GM19035 (cell line): Measurements from ENCODE around the gene PRUNE2.
"Not testable (repeated sequence)": the region's sequence is repeated elsewhere in the genome, so short reads cannot be mapped to it uniquely, and the experiment has no call there.

Experiments used
- ATAC-seq: cut with Tn5 transposase; IDR thresholded peaks from one replicate; pipeline ENCODE4 v1.9.1; 2021; ENCODE audit not compliant: unreplicated experiment

The PRUNE2 gene, protein sequence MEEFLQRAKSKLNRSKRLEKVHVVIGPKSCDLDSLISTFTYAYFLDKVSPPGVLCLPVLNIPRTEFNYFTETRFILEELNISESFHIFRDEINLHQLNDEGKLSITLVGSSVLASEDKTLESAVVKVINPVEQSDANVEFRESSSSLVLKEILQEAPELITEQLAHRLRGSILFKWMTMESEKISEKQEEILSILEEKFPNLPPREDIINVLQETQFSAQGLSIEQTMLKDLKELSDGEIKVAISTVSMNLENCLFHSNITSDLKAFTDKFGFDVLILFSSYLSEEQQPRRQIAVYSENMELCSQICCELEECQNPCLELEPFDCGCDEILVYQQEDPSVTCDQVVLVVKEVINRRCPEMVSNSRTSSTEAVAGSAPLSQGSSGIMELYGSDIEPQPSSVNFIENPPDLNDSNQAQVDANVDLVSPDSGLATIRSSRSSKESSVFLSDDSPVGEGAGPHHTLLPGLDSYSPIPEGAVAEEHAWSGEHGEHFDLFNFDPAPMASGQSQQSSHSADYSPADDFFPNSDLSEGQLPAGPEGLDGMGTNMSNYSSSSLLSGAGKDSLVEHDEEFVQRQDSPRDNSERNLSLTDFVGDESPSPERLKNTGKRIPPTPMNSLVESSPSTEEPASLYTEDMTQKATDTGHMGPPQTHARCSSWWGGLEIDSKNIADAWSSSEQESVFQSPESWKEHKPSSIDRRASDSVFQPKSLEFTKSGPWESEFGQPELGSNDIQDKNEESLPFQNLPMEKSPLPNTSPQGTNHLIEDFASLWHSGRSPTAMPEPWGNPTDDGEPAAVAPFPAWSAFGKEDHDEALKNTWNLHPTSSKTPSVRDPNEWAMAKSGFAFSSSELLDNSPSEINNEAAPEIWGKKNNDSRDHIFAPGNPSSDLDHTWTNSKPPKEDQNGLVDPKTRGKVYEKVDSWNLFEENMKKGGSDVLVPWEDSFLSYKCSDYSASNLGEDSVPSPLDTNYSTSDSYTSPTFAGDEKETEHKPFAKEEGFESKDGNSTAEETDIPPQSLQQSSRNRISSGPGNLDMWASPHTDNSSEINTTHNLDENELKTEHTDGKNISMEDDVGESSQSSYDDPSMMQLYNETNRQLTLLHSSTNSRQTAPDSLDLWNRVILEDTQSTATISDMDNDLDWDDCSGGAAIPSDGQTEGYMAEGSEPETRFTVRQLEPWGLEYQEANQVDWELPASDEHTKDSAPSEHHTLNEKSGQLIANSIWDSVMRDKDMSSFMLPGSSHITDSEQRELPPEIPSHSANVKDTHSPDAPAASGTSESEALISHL (N-terminal part only)

GRCh38 chr9:76905791-76906646 lies at the start of gene PRUNE2:
TSS of gene PRUNE2 (minus strand) at chr9:76906114. CDS start at chr9:76905963, 151 bp downstream.
- peak; percentile 63 for ATAC-seq

DNA sequence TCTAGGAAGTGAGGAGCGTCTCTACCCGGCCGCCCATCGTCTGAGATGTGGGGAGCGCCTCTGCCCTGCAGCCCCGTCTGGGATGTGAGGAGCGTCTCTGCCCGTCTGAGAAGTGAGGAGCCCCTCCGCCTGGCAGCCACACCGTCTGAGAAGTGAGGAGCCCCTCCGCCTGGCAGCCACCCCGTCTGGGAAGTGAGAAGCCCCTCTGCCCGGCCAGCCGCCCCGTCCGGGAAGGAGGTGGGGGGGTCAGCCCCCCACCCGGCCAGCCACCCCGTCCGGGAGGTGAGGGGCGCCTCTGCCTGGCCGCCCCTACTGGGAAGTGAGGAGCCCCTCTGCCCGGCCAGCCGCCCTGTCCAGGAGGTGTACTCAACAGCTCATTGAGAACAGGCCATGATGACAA lies 49.5 kb upstream of the PRUNE2 start:
- ATAC-seq, result not testable (repeated sequence)

DNA sequence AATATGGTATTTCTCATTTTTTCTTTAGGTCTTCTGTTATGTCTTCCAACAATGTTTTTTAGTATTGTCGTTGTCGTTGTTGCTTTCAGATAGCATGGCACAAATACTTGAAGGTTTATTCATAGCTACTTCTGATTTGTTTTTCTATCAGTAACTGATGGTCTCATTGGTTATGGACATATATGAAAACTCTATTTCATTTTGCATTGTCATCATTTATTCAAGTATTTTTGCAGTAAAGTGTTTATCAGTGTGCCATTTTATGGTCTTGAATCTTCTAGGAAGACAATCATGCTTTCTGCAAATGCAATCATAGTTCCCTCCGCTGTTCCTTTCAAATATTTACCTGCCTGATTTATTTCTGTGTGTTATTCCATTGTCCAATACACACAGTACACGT lies 44.0 kb upstream of the PRUNE2 start:
- ATAC-seq, result no peak

GRCh38 chr9:76944011-76944410 lies 38.1 kb upstream of the PRUNE2 start:
- ATAC-seq, result no peak

DNA sequence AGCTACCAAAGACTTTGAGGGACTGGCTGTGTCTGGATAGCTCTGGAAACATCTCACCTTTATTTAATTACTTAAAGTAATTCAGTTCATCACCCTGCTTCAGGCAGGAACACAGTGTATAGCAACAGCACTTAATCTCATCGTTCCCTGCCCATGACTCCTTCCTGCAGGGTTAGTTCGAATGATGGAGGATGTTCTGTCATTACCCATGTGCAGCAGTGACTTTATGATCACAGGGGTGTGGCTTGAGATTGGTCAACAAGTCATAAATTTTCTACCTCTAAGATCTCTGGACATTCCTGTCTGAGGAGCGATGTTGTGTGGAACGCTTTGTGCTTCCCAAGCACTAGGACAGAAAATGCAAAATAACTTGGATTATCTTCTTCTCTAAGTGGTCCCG lies 37.1 kb upstream of the PRUNE2 start:
- ATAC-seq, result no peak

GRCh38 chr9:76932757-76933156 lies 26.8 kb upstream of the PRUNE2 start:
- no peak for ATAC-seq

DNA sequence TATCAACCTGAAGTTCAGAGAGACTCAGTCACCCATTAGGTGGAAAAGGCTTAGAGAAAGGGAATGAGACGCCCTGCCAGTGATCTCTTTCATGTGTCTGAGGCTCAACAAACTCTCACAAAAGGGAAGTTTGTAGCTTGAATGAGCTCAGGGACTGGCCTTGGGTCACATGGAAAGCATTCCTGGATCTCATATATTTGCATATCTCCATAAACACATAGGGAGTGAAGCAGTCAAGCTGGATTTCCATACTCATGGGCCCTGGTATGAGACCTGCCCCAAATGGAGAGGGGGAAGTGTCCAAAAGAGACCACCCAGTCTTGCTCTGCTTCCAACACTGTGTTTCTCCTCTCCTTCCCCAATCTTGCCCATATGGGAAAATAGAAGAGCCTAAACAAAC lies 26.4 kb upstream of the PRUNE2 start:
- no peak for ATAC-seq

DNA sequence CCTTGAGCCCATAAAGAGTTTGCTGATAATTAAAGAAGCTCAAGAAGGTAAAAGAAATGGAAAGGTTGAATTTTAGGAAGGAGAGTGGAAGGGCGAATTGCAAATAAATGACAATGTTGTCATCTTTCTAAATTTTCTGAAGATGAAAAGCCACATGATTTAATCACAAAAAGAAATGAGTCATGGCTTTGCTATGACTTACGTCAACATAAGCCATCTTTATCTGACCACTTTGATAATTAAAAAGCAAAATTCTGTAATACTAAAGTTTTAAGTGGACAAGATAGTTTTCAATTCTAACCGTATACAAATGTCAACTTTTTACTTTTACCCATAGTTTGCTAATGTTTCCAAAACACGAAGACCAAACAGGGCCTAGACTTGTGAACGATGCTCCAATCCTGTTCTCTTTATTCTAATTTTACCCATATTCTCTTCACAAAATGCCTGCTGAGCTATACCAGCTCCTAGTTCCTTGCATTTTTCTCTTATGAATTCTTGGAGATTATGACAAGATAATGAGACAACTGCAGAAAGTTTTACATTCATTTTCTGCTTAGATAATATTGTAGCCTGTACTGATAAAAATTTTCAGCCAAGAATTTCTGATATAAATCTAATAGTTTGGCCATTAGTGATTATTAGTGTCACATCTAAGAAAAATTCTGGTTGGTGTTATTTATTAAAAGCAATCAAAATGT lies 21.8 kb upstream of the PRUNE2 start:
- no peak for ATAC-seq

GRCh38 chr9:76926846-76927245 lies 20.9 kb upstream of the PRUNE2 start:
- ATAC-seq, result no peak

- no peak for ATAC-seq
These were observed 20.4 kb upstream of the PRUNE2 start for GRCh38 chr9:76926324-76926741.

GRCh38 chr9:76921165-76921564 lies 15.3 kb upstream of the PRUNE2 start:
- ATAC-seq, result no peak

- ATAC-seq, result no peak
These were observed 11.4 kb upstream of the PRUNE2 start for GRCh38 chr9:76917299-76917698.

DNA sequence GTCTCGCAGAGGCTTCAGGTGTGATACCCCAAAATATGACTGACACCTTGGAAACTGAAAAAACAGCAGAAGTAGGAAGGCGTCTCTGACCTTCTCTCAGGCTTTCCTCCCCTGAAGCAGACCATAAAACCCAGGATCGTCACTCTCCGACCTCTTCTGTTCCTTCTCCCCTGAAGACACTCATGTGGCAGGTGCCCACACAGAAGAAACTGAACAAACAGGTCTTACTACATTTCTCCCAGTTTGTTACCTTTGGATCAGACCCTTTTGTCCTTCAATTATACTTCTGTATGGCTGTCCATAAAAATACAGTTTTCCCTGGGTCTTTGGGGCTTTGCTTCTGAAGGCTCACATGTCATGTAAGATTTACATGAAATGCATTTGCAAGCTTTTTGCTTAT lies 10.3 kb upstream of the PRUNE2 start:
- ATAC-seq, result no peak

DNA sequence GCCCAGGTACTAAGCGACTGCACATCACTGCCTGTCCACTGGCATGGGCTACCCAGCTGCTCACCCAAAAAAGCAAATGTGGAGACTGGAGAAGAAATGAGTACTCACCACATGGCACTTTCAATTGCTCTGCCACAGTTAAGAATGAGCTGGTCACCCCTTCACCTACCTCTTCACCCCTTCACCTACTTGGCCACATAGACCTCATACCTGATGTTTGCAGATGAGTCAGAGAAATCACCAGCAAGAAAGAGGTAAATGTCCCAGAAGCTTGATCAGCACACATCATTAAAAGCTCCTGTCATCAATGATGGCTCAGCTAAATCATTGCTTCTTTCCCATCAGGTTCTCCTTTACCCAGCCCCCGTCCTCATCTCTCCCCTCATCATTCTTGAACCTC lies 7.6 kb upstream of the PRUNE2 start:
- no peak for ATAC-seq

- ATAC-seq, result no peak
These were observed 6.8 kb upstream of the PRUNE2 start for GRCh38 chr9:76912636-76913275.

DNA sequence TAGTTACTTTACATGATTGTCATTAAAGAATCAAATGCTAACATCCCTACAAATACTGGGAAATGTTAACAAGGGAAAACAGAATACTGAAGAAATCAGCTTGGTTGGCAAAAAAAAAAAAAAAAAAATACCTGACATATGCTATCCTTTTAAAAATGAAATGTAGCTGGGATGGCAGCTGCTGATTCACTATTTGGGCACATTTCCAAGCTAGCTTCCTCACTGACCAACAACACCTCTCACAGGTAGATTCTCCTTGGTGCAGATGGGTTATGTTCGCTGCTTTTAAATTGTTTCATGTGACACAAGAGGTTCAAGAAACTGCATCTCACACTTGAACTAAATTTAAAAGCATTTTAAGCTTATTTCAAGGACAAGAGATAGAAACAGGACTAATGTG lies 6.1 kb upstream of the PRUNE2 start:
- ATAC-seq, result no peak

- ATAC-seq, result no peak
These were observed 4.9 kb upstream of the PRUNE2 start for GRCh38 chr9:76910861-76911260.

DNA sequence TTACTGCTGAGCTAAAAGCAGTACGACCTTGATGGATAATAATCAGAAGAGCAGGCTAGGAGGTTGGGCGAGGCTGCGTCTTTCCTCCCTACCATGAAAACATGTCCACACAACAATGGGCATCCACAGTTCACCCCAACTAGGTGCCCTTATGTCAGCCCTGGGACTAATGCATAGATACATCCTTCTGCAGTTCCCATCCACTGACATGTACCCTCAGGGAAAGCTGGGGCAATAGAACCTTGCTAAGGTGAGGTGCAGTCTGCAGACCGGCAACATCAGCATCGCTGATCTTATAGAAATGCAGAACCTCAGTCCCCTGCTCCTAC lies 697 bp upstream of the PRUNE2 start:
- no peak for ATAC-seq
